LNCAP (cell line): ENCODE data around the gene ADGRD1.

Experiments
- CTCF ChIP-seq: fragments of 450-650 bp; IDR thresholded peaks from 2 replicates; pipeline ENCODE4 v1.5.1; 2017; ENCODE audit warnings: mild to moderate bottlenecking

ADGRD1 gene

GRCh38 chr12:131089531-131090273, 136.0 kb downstream of the ADGRD1 start:
- TF ChIP-seq CTCF = no peak

- no peak for TF ChIP-seq CTCF
These were observed 136.8 kb downstream of the ADGRD1 start for GRCh38 chr12:131090274-131091210.

- TF ChIP-seq CTCF = no peak
These were observed 137.8 kb downstream of the ADGRD1 start for GRCh38 chr12:131091413-131091975.

- TF ChIP-seq CTCF = no peak
These were observed 138.4 kb downstream of the ADGRD1 start for GRCh38 chr12:131091976-131092691.

GRCh38 chr12:131092901-131093603, 139.3 kb downstream of the ADGRD1 start:
- no peak for TF ChIP-seq CTCF

- TF ChIP-seq CTCF = no peak
These were observed 139.9 kb downstream of the ADGRD1 start for GRCh38 chr12:131093604-131093955.
